Mononuclear cell (primary cell): ENCODE measurements around the gene TMIGD1. TPM values are rescaled to one million over a fixed set of nuclear protein-coding genes. Genes with fewer than 3 reads are reported as not detected.
"Not testable (repeated sequence)": the region's sequence is repeated elsewhere in the genome, so short reads cannot be mapped to it uniquely, and the experiment has no call there.

Source experiments
- H3K27me3 ChIP-seq: 2 replicates; pipeline ENCODE4 v1.6.0; 2011; ENCODE audit warnings: low read length, control low read depth; ENCODE audit not compliant: insufficient read depth
- H3K4me1 ChIP-seq: 2 replicates; pipeline ENCODE4 v1.5.1; 2011; ENCODE audit warnings: mild to moderate bottlenecking, low read length, control low read depth; ENCODE audit not compliant: insufficient read depth
- H3K4me3 ChIP-seq: 2 replicates; pipeline ENCODE4 v1.5.1; 2011; ENCODE audit warnings: mild to moderate bottlenecking, low read length, moderate library complexity
- H3K9me3 ChIP-seq: 2 replicates; pipeline ENCODE4 v1.5.1; 2011; ENCODE audit warnings: low read depth, mild to moderate bottlenecking, control low read depth, low read length
- total RNA-seq: library from RNA; depleted of rRNA; stranded (reverse); fragments of >200 nt; gene quantifications from one replicate; pipeline ENCODE4 v1.2.3, GENCODE V29; 2012

TMIGD1 gene
- total RNA-seq, 1 donor, result not detected

DNA sequence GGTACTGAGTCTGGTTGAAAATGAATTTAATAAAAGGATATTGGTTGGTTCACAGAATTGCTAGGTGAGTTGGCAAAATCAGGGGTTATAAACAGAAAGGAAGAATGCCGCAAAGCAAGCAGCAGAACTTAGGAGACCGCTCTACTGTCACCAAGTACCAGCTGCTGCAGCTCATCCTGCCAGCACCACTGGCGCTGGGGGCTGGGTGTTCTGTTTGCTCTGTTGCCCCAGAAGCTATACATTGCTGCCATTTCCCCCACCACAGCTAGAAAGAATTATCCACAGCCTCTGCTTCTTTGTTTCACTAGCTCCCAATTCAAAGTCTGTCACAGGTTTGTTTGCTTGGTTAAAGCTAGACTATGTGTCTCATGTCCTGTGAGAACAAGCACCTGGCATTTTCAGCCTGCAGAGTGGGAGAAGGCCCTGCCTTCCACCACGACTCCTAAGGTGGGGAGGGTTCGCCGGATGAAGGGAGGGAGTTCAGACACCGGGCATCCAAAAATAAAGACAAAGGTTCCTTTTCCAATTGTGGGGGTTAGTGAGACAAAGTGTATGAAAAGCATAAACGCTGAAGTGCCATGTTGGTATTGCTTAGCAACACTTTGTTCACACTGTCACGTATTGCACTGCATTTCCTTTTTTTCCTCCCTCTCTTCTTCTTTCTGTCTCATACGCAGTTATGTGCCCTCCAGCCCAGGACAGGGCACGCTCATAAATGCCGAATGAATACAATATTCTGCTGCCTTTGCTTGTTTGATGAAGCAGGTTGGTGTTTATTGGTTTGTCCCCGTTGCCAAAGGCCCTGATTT lies 35.3 kb upstream of the TMIGD1 start:
- Histone ChIP-seq H3K4me1 (peaks cover 22% of the 10 kb centered on the region), H3K4me3 (no peak overlapping the region), H3K9me3 (no peaks in the 10 kb centered on the region), H3K27me3 (no peaks in the 10 kb centered on the region)

DNA sequence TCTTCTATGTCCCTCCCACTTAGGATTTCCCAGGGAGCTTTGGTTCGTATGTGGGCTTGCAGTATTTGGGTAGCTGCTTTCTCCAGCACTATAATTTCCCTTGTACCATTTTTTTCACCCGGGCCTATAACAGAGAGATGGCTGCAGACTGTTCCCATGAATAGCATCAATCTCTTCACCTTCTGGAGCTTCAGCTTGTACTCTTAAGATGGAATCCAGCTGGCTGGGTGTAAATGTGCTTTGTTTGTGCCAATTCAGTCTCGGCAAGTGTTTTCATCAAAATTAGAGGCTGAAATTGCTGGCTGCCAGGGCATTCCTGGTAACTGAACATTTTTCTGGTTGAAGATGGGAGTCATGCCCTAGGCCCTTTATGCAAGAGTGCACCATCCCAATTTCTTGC lies 32.7 kb upstream of the TMIGD1 start:
- Histone ChIP-seq H3K4me3 (no peak overlapping the region), H3K9me3 (no peaks in the 10 kb centered on the region)

DNA sequence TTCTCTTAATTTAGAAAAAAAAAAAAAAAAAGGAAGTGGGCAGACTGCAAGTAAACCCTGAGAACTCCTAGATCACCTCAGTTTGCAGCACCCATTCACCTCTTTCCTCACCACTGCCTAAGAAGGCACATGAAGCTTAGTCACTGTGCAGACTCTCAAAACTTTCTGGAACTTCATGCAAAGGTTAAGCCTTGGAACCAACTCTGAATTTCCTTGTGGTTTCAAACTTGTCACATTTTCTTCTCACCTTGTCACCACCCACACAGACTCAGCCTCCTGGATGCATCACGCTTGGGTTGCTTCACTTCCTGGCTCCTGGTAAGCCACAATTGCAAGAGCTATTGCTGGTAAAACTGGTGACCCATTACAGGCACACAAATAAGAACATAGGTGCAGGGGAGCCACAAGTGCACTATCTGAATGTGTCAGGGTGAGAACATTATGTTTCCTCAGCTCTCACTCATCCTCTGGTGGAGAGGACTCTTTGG lies 29.9 kb upstream of the TMIGD1 start:
- peaks cover 38% of the 10 kb centered on the region for H3K4me1 ChIP-seq
- no peaks in the 10 kb centered on the region for H3K27me3 ChIP-seq
- no peak overlapping the region for H3K4me3 ChIP-seq
- H3K9me3 ChIP-seq, result no peaks in the 10 kb centered on the region

More for the DNA sequence above, 32.7 kb upstream of the TMIGD1 start:
- H3K27me3 ChIP-seq, result no peaks in the 10 kb centered on the region
- H3K4me1 ChIP-seq, result peaks cover 39% of the 10 kb centered on the region

DNA sequence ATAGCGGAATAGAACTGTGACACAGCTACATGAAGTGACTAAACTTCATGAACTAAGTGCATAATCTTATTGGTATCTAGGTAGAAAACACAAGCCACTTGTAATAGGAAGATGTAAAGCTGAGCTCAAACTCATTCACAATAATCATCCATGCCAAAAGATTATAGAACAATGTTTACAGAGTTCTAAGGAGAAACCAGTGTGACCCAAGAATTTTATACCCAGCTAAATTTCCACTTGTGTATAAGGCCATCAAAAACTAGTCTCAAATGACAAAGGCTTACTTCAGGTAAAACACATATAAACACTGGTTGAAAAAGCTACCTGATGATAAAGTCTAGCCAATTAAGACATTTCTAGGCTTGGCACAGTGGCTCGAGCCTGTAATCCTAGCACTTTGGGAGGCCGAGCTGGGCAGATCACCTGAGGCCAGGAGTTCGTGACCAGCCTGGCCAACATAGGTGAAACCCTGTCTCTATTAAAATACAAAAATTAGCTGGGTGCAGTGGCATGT lies 28.0 kb upstream of the TMIGD1 start:
- no peak overlapping the region for H3K4me3 ChIP-seq
- no peaks in the 10 kb centered on the region for H3K27me3 ChIP-seq
- no peaks in the 10 kb centered on the region for H3K9me3 ChIP-seq
- H3K4me1 ChIP-seq, result peaks cover 34% of the 10 kb centered on the region

DNA sequence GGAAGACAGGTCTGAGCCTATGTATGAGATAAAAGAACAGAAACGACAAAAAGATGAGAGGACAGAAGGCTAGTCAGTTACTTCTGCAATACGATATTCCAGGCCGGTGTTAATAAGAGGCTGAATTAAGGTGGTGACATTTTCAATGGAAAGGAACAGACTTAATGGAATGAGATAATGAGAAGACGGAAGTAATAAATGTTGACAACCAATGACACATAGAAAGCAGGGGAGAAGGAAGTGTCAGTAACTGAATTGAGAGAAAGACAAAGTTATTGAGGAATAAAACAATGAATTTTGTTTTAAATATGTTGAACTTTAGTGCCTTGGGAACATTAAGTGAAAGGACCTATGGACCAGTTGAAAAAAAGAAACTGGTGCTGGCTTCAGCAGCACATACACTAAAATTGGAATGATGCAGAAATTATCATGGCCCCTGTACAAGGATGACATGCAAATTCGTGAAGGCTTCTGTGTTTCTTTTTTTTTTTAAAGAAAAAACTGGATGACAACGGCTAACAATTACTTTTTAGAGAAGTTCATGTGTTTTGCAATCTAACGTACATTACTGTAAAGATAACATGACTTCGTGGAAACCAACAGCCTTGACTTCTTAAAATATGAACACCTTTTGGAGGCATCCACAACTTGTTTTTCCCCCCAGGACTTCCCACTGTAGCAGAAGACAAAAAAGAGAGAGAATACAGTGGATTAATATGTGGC lies 26.4 kb upstream of the TMIGD1 start:
- H3K9me3 ChIP-seq, result no peaks in the 10 kb centered on the region
- H3K4me3 ChIP-seq, result no peak overlapping the region
- peaks cover 34% of the 10 kb centered on the region for H3K4me1 ChIP-seq
- no peaks in the 10 kb centered on the region for H3K27me3 ChIP-seq

DNA sequence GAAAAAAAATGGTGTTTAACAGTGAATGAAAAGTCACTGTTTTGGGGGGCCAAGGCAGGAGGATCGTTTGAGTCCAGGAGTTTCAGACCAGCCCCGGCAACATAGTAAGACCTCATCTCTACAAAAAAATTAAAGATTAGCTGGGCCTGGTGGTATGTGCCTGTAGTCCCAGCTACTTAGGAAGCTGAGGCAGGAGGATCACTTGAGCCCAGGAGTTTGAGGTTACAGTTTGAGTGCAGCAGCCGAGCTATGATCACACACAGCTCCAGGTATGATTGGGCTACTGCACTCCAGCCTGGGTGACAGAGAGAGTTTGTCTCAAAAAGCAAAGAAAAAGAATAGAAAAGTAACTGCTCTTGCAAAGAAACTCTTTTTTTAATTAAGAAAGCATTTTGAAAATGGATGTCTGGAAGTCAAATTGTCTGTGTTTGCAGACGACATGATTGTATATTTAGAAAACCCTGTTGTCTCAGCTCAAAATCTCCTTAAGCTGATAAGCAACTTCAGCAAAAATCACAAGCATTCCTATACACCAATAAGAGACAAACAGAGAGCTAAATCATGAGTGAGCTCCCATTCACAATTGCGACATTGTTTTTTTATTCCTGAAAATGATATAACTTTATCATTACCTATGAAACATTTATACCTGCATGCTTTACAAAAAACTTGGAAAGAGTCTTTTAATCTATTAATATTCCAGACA lies 24.4 kb upstream of the TMIGD1 start:
- Histone ChIP-seq H3K9me3 (no peaks in the 10 kb centered on the region), H3K4me3 (no peak overlapping the region), H3K27me3 (no peaks in the 10 kb centered on the region), H3K4me1 (peaks cover 32% of the 10 kb centered on the region)

DNA sequence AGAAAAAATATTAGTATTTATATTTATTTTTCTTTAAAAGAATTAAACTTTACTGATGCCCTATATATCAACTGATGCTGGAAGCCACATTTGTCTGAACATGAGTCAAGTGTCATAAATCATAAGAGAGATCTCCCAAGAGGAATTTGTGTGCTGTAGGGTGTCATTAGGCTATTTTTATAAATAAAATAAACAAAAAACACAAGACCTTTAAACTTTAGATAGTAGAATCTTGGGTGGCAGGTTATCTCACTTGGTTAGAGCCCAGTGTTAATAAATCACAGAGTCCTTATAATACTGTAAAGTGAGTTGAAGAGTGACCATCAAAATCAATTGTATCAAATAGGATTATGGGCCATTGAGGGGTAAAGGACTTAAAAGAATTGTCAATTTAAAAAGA lies 23.6 kb upstream of the TMIGD1 start:
- Histone ChIP-seq H3K4me3 (no peak overlapping the region), H3K4me1 (peaks cover 33% of the 10 kb centered on the region), H3K9me3 (no peaks in the 10 kb centered on the region), H3K27me3 (no peaks in the 10 kb centered on the region)

DNA sequence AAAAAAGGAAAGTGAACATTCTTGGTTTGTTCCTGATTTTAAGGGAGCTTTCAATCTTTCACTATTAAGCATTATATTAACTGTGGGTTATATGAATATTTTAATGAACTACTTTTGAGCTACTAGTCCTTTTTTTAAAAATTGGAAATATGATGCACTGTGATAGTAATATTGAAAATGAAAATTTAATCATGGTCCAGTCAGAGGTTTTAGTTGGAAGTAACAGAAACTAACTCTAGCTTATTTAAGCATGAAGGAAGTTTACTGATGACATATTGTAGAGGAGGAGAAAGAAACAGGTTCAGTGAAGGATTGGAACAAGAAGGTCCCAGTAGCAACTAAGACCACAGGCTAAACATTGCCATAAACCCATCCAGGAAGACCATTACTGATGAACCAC lies 20.8 kb upstream of the TMIGD1 start:
- Histone ChIP-seq H3K9me3 (no peaks in the 10 kb centered on the region), H3K4me3 (no peak overlapping the region), H3K4me1 (peaks cover 37% of the 10 kb centered on the region), H3K27me3 (no peaks in the 10 kb centered on the region)

DNA sequence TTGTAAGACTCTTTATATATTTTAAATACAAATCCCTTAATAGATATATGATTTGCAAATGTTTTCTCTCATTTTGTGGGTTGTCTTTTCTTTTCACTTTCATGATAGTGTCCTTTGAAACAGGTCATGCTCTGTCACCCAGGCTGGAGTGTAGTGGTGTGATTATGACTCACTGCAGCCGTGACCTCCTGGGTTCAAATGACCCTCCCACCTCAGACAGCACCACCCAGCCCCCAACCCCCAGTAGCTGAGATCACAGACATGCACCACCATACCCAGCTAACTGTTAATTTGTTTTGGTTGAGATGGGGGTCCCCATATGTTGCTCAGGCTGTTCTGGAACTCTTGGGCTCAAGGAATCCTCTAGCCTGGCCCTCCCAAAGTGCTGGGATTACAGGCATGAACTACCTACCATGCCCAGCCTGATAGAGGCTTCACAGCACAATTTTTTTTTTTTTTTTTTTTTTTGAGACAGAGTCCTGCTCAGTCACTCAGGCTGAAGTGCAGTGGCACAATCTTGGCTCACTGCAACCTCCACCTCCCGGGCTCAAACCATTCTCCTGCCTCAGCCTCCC lies 18.5 kb upstream of the TMIGD1 start:
- Histone ChIP-seq H3K4me1 (peaks cover 34% of the 10 kb centered on the region), H3K27me3 (no peaks in the 10 kb centered on the region), H3K9me3 (no peaks in the 10 kb centered on the region), H3K4me3 (no peak overlapping the region)

DNA sequence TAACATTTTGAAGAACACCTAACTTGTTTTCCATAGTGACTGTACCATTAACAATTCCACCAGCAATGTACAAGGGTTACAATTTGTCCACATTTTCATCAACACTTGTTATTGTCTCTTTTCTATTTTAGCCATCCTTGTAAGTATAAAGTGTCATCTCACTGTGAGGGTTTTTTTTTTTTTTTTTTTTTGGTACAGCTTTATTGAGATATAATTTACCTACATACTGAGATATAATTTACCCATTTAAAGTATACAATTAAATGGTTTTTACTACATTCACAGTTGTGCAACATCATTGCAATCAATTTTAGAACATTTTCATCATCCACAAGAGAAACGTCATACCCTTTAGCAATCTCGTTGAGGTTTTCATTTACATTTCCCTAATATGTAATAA lies 17.9 kb upstream of the TMIGD1 start:
- Histone ChIP-seq H3K4me3 (no peak overlapping the region), H3K9me3 (no peaks in the 10 kb centered on the region), H3K27me3 (no peaks in the 10 kb centered on the region), H3K4me1 (peaks cover 34% of the 10 kb centered on the region)

DNA sequence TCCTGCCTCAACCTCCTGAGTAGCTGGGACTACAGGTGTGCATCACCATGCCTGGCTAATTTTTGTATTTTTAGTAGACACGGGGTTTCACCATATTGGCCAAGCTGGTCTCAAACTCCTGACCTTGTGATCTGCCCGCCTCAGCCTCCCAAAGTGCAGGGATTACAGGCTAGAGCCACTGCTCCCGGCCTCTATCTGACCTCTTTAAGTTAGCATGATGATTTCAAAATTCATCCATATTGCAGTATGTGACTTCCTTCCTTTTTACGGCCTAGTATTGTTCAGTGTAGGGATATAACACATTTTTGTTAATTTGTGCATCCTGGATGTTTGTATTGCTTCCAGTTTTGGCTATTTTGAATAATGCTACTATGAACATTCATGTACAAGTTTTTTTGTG lies 17.4 kb upstream of the TMIGD1 start:
- not testable (repeated sequence) for H3K4me3 ChIP-seq, H3K9me3 ChIP-seq, H3K27me3 ChIP-seq
- peaks cover 38% of the 10 kb centered on the region for H3K4me1 ChIP-seq

DNA sequence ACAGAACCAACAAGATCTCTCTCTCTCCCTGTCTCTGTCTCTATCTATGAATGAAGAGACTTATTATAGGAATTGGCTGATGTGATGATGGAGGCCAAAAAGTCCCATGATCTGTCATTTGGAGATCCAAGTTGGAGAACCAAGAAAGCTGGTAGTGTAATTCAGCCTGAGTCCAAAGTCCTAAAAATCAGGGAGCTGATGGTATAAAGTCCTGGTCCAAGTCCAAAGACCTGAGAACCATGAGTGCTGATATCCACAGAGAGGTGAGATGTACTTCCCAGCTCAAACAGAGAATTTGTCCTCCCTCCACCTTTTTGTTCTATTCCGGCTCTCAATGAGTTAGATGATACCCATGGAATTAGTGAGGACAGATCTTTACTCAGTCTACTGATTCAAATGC lies 15.4 kb upstream of the TMIGD1 start:
- no peaks in the 10 kb centered on the region for H3K9me3 ChIP-seq
- no peak overlapping the region for H3K4me3 ChIP-seq
- H3K4me1 ChIP-seq, result peaks cover 51% of the 10 kb centered on the region
- no peaks in the 10 kb centered on the region for H3K27me3 ChIP-seq

DNA sequence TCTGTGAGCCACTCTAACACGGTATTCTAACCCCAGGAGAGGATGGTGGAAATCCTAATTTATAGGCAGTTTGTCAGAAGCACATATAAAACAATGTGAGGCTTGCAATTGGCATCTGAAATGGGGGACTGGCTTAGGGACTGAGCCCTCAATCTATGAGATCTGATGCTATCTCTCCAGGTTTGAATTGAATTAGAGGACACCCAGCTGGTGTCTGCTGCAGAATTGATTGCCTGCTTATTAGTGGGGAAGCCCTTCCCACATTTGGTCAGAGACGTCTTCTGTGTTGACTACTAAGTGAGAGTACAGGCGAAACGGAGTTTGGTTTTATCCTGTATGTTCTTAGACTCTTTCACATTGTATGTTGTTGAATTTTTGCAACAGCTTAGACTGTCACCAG lies 13.6 kb upstream of the TMIGD1 start:
- H3K4me1 ChIP-seq, result peaks cover 47% of the 10 kb centered on the region
- no peak overlapping the region for H3K4me3 ChIP-seq

DNA sequence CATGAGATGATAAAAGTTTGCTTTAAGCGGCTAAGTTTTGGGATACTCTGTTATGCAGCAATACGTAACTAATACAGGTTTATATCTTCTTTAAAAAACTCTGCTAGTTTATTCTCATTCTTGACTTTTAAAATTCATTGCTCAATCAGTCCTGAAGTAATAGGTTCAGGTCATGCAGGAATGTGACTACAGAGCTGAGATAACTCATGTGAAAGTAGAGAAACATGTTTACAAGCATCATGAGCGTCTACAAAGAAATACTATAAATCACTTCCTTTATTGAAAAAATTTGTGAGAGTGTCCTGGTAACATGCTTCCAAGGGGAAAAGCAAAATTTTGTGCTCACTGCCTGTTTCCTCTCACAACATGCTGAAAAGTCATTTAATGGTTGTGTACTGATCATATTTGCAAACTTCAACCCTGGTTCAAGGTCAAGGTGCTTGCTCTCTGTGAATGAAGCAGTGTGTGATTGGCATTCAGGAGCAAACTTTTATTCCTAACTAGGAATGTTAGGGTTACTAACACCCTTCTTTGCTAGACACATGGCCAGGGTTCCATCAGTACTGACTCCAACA lies 12.5 kb upstream of the TMIGD1 start:
- Histone ChIP-seq H3K4me1 (peaks cover 42% of the 10 kb centered on the region), H3K9me3 (no peaks in the 10 kb centered on the region), H3K27me3 (no peaks in the 10 kb centered on the region)

More for the DNA sequence above, 13.6 kb upstream of the TMIGD1 start:
- Histone ChIP-seq H3K9me3 (no peaks in the 10 kb centered on the region), H3K27me3 (no peaks in the 10 kb centered on the region)

More for the DNA sequence above, 12.5 kb upstream of the TMIGD1 start:
- no peak overlapping the region for H3K4me3 ChIP-seq
